Astrocyte (in vitro differentiated cells and primary cell): Measurements from ENCODE around the gene IDUA. TPM values are rescaled to one million over a fixed set of nuclear protein-coding genes. Genes with fewer than 3 reads are reported as not detected.

ENCODE experiments used
- DNase-seq: peaks from one replicate; pipeline ENCODE4 v3.0.0-alpha.2; 2010; ENCODE audit warnings: low read depth
- FAIRE-seq: peaks from 2 replicates; lab custom pipeline; 2011; peaks lifted over from hg19 to GRCh38; lab: Jason Lieb, UNC
- H2AFZ ChIP-seq: 2 replicates; pipeline ENCODE4 v1.6.0; 2012; ENCODE audit warnings: low read depth, low read length, inconsistent platforms
- H3K27ac ChIP-seq: 2 replicates; pipeline ENCODE4 v1.5.1; 2011; ENCODE audit warnings: low read depth, low read length, inconsistent platforms
- H3K27me3 ChIP-seq: 2 replicates; pipeline ENCODE4 v1.6.0; 2011; ENCODE audit warnings: low read length, inconsistent platforms; ENCODE audit not compliant: insufficient read depth
- H3K36me3 ChIP-seq: 2 replicates; pipeline ENCODE4 v1.5.1; 2011; ENCODE audit warnings: low read length, inconsistent platforms; ENCODE audit not compliant: insufficient read depth
- H3K4me1 ChIP-seq: 2 replicates; pipeline ENCODE4 v1.5.1; 2011; ENCODE audit warnings: low read length, inconsistent platforms; ENCODE audit not compliant: insufficient read depth
- H3K4me2 ChIP-seq: 2 replicates; pipeline ENCODE4 v1.6.0; 2012; ENCODE audit warnings: low read length, inconsistent platforms
- H3K4me3 ChIP-seq: 2 replicates; pipeline ENCODE4 v1.5.1; 2011; ENCODE audit warnings: low read depth, mild to moderate bottlenecking, low read length, inconsistent platforms; ENCODE audit not compliant: insufficient read depth
- H3K79me2 ChIP-seq: 2 replicates; pipeline ENCODE4 v1.6.0; 2012; ENCODE audit warnings: mild to moderate bottlenecking, low read length, inconsistent platforms; ENCODE audit not compliant: insufficient read depth
- H3K9ac ChIP-seq: 2 replicates; pipeline ENCODE4 v1.6.0; 2012; ENCODE audit warnings: mild to moderate bottlenecking, low read length, inconsistent platforms
- H3K9me3 ChIP-seq: 2 replicates; pipeline ENCODE4 v1.5.1; 2012; ENCODE audit warnings: low read depth, mild to moderate bottlenecking, low read length, inconsistent platforms; ENCODE audit not compliant: insufficient read depth
- H4K20me1 ChIP-seq: 2 replicates; pipeline ENCODE4 v1.6.0; 2012; ENCODE audit warnings: low read length, inconsistent platforms; ENCODE audit not compliant: insufficient read depth
- H3K27ac Mint-ChIP-seq: one replicate; pipeline ENCODE4 v1.8.0; 2021; ENCODE audit warnings: mild to moderate bottlenecking, mixed read lengths; ENCODE audit not compliant: unreplicated experiment
- H3K27me3 Mint-ChIP-seq: one replicate; pipeline ENCODE4 v1.8.0; 2021; ENCODE audit warnings: low read depth, mixed read lengths; ENCODE audit not compliant: unreplicated experiment
- H3K36me3 Mint-ChIP-seq: one replicate; pipeline ENCODE4 v1.8.0; 2021; ENCODE audit warnings: low read depth, mixed read lengths; ENCODE audit not compliant: unreplicated experiment
- H3K4me1 Mint-ChIP-seq: one replicate; pipeline ENCODE4 v1.8.0; 2021; ENCODE audit warnings: low read depth, mixed read lengths; ENCODE audit not compliant: unreplicated experiment
- H3K4me3 Mint-ChIP-seq: one replicate; pipeline ENCODE4 v1.8.0; 2021; ENCODE audit warnings: mild to moderate bottlenecking, moderate library complexity, mixed read lengths; ENCODE audit not compliant: unreplicated experiment
- H3K9me3 Mint-ChIP-seq: one replicate; pipeline ENCODE4 v1.8.0; 2021; ENCODE audit warnings: mild to moderate bottlenecking, mixed read lengths; ENCODE audit not compliant: unreplicated experiment
- EZH2 ChIP-seq: IDR thresholded peaks from 2 replicates; pipeline ENCODE4 v1.6.1; 2012; ENCODE audit warnings: mild to moderate bottlenecking, low read length, inconsistent platforms; ENCODE audit not compliant: insufficient read depth
- total RNA-seq: library from RNA; stranded (reverse); gene quantifications from 2 replicates; pipeline ENCODE4 v1.2.1, GENCODE V29; 2021
- TF ChIP-seq, protein P1 (sequence below): IDR thresholded peaks from 2 replicates; pipeline ENCODE4 v1.5.1; 2011; ENCODE audit warnings: low read depth, mild to moderate bottlenecking, inconsistent platforms, low read length, moderate library complexity; ENCODE audit not compliant: insufficient read depth

IDUA gene
- total RNA-seq, 1 donor from 2014 or later: 20.5 TPM

DNA sequence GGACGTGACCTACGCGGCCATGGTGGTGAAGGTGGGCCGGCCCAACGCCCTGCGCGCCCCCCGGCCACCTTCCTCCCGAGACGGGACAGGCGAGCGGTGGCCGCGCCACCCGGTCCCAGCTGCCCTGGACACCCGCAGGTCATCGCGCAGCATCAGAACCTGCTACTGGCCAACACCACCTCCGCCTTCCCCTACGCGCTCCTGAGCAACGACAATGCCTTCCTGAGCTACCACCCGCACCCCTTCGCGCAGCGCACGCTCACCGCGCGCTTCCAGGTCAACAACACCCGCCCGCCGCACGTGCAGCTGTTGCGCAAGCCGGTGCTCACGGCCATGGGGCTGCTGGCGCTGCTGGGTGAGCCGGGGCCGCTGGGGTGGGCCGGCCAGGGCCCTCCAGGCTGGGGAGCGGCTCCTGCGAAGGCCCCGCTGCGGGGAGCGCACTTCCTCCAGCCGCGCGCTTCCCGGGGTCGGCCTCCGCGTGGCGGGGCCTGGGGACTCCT lies 15.3 kb downstream of the IDUA start:
- TF ChIP-seq, protein P1, sequence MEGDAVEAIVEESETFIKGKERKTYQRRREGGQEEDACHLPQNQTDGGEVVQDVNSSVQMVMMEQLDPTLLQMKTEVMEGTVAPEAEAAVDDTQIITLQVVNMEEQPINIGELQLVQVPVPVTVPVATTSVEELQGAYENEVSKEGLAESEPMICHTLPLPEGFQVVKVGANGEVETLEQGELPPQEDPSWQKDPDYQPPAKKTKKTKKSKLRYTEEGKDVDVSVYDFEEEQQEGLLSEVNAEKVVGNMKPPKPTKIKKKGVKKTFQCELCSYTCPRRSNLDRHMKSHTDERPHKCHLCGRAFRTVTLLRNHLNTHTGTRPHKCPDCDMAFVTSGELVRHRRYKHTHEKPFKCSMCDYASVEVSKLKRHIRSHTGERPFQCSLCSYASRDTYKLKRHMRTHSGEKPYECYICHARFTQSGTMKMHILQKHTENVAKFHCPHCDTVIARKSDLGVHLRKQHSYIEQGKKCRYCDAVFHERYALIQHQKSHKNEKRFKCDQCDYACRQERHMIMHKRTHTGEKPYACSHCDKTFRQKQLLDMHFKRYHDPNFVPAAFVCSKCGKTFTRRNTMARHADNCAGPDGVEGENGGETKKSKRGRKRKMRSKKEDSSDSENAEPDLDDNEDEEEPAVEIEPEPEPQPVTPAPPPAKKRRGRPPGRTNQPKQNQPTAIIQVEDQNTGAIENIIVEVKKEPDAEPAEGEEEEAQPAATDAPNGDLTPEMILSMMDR: no peak
- TF ChIP-seq EZH2: peak; percentile 98
- Mint-ChIP-seq H3K4me1 (peaks cover 2% of the 10 kb centered on the region), H3K36me3 (peaks cover 4% of the 10 kb centered on the region), H3K4me3 (no peak overlapping the region), H3K27me3 (peaks cover 31% of the 10 kb centered on the region), H3K27ac (no peak overlapping the region), H3K9me3 (peaks cover 6% of the 10 kb centered on the region)
- Histone ChIP-seq H3K9me3 (no peaks in the 10 kb centered on the region), H3K79me2 (no peaks in the 10 kb centered on the region), H2AFZ (no peak overlapping the region), H3K9ac (no peak overlapping the region), H3K4me3 (no peak overlapping the region), H3K36me3 (no peaks in the 10 kb centered on the region), H3K27ac (no peak overlapping the region), H3K27me3 (peaks cover 31% of the 10 kb centered on the region), H3K4me2 (no peak overlapping the region), H4K20me1 (peaks cover 8% of the 10 kb centered on the region), H3K4me1 (no peaks in the 10 kb centered on the region)
- no peak for DNase-seq
- FAIRE-seq: no peak

DNA sequence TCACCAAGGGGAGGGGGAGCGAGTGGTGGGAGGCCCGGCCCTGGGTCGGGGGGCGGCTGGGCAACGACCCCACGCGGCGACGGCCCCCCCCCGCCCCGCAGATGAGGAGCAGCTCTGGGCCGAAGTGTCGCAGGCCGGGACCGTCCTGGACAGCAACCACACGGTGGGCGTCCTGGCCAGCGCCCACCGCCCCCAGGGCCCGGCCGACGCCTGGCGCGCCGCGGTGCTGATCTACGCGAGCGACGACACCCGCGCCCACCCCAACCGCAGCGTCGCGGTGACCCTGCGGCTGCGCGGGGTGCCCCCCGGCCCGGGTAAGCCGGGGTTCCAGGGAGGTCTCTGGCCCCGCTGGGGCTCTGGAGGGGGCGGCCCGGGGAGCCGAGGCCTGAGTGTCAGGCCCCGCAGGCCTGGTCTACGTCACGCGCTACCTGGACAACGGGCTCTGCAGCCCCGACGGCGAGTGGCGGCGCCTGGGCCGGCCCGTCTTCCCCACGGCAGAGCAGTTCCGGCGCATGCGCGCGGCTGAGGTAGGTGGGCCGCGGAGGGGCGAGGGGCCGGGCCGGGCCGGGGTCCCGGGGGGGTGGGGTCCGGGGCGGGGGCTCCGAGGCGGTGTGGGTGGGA lies 15.9 kb downstream of the IDUA start:
- FAIRE-seq (no peak), DNase-seq (no peak)
- H3K27me3 Mint-ChIP-seq: peaks cover 36% of the 10 kb centered on the region
- no peak overlapping the region for H3K4me3 ChIP-seq
- no peak overlapping the region for H3K9ac ChIP-seq
- H3K36me3 ChIP-seq: no peaks in the 10 kb centered on the region
- H3K4me1 Mint-ChIP-seq: peaks cover 2% of the 10 kb centered on the region
- peak; percentile 80 for TF ChIP-seq EZH2
- TF ChIP-seq, protein P1: no peak
- no peaks in the 10 kb centered on the region for H3K79me2 ChIP-seq
- H3K4me2 ChIP-seq: no peak overlapping the region
- H3K27me3 ChIP-seq: peaks cover 31% of the 10 kb centered on the region
- no peak overlapping the region for H3K4me3 Mint-ChIP-seq
- H3K9me3 Mint-ChIP-seq: peaks cover 6% of the 10 kb centered on the region
- H3K9me3 ChIP-seq: no peaks in the 10 kb centered on the region
- no peak overlapping the region for H3K27ac ChIP-seq
- no peak overlapping the region for H2AFZ ChIP-seq
- H3K27ac Mint-ChIP-seq: no peak overlapping the region
- H3K36me3 Mint-ChIP-seq: peaks cover 4% of the 10 kb centered on the region
- no peaks in the 10 kb centered on the region for H3K4me1 ChIP-seq
- H4K20me1 ChIP-seq: peaks cover 8% of the 10 kb centered on the region
